GM18511 (cell line): ENCODE measurements around the gene LOXHD1.

Source experiments
- ATAC-seq: cut with Tn5 transposase; IDR thresholded peaks from one replicate; pipeline ENCODE4 v1.9.1; 2021; ENCODE audit warnings: mild to moderate bottlenecking, moderate library complexity; ENCODE audit not compliant: unreplicated experiment

LOXHD1 gene

DNA sequence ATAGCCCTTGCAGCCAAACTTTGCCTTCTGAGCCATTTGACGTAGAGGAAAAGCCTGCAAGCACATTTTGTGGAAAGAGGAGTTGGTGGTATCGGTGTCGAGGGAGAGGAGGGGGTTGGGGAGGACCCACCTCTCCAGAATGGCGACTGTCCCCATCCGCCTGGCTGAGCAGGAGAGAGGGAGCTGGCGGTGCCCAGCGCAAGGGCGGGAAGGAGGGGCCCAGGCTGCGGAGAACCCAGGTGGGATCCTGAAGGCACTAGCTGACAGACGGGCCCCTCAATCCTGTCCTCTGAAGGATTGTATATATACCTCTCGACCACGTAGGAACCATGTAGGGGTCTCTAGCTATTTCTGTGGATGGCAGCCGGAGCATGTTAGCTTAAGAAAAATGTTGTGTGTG lies 200.3 kb downstream of the LOXHD1 start:
- no peak for ATAC-seq

DNA sequence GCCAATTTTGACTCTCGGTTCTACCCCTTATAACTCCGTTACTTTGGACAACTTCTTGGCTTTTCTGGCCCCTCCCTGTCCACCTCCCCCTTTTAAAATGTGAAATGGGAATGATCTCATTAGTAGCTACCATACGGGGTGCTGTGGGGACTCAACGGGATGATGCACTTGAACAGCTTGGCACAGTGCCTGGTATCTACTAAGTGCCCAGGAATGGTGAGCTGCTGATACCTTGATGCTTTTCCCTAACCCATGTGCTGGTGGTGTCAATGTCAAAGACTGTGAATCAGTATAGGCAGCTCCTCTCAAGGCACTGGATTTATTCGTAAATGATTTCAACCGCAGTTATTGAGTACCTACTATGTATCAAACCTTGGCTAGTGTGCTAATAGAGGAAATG lies 204.2 kb downstream of the LOXHD1 start:
- no peak for ATAC-seq

DNA sequence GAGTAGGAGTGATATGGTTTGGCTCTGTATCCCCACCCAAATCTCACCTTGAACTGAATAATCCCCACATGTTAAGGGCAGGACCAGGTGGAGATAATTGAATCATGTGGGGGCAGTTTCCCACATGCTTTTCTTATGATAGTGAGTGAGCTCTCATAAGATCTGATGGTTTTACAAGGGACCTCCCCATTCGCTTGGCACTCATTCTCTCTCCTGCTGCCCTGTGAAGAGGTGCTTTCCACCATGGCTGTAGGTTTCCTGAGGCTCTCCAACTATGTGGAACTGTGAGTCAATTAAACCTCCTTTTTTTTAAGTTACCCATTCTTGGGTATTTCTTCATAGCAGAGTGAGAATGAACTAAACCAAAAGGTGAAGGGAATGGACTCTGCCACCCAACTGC lies 207.5 kb downstream of the LOXHD1 start:
- no peak for ATAC-seq

DNA sequence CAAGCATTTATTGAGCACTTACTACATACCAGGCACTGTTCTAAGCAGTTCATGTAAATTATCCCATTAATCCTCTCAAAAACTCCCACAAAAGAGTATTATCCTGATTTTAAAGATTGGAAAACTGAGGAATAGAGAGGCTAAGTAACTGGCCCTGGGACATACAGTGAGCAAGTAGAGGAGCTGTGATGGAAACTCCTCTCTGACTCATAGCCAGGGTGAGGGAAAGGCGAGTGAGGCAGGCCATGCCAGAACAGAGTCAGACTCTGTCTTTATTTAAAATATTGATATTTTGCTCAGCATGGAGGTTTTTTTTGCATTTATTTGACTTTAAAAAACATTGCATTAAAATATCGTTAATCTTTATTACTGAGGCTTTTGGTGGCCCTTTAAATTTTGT lies 208.0 kb downstream of the LOXHD1 start:
- no peak for ATAC-seq

DNA sequence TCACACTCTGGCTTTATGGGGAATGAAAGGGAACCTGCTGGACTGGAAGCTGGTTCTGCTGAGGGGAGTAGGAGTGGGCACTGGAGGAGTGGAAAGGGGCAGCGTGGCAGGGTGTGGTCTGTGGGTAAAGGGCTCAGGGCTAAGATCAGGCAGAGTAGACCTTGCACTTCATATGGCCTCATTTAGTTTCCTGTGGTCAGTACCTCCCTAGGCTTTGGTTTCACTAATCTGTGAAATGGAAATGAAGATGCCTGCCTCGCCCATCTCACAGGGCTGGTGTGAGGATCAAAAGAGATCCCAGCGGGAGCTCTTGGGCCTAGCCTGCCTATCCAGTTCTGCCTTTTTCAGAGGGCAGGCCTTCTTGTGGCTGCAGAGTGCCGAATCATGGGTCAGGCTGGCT lies 208.7 kb downstream of the LOXHD1 start:
- ATAC-seq = no peak

DNA sequence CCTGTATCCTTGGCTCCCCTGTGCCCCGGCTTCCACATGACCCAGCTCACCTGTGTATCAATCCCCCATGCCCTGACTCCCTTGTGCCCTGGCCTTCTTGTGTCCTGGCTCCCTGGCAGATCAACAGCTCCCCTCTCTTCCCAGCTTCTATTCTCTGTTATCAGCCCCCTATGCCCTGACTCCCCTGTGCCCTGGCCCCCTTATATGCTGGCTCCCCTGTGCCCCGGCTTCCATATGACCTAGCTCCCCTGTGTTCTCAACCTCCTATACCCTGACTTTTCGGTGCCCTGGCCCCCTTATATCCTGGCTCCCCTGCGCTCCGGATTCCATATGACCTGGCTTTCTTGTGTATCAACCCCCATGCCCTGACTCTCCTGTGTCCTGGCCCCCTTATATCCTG lies 209.2 kb downstream of the LOXHD1 start:
- ATAC-seq = no peak

DNA sequence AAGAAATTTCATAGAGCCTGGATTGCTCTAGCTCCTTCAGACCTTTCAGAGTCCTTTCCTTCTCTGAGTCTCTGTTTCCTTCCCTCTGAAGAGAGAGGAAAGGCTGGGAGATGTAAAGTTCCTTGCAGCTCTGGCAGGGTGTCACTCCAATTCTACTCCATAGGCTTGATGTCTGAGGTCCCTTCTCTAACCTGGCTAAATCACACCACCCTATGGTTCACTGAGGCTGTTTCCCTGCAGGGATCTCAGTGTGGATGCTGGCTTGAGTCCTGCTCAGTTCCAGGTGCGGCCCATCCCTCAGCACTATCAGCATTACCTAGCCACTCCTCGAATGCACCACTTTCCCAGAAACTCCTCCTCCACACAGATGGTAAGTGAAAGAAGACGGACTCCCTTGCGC lies 209.7 kb downstream of the LOXHD1 start:
- no peak for ATAC-seq

DNA sequence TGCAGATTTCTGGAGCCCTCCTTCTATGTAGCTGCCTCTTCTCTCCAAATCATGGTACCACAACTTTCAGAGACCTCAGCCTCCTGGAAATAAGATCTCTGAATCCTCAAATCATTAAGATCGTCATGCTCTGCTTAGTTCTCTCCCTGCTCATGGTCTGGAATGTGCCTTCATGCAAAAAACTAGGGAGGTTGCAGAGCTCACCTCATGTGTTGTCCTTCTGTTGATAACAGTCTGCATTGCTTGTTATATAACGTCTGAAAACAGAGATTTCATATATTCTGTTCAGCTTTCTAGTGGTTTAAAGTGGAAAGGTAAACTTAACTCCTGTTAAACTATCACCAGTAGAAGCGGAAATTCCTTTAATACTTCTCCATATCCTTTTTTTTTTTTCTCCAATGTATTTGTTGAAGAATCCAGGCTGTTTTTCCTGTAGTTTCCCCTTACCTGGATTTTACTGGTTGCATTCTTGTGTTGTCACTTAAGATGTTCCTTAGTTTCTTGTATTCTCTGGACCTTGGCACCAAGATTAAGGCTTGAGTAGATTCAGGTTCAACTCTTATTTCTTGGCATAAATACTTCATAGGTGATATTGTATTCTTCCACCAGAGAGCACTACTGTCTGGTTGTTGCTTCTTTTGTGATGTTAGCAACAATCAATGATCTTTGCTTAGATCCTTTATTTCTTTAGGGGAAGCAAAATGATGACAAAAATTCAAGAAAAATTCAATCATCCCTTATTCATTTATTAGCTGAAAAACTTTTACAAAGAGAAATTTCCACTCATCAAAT lies 211.3 kb downstream of the LOXHD1 start:
- ATAC-seq = no peak

DNA sequence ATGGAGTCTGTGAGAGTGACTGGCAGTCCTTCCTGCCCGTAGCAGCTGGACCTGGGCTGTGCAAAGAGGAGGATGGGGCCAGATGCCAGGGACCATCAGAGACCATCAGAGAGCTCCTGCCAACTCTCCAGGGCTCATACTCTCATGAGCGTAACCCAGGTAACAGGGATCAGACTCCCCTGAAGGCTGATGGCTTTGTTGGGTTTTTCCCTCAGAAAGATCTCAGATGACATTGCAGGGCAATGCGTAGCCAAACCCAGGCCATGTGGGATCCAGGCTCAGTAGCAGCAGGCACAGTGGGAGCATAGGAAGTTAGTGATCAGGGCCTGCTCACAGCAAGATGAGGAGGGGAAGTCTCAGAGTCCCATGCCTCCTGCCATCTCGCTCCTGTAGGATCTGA lies 218.0 kb downstream of the LOXHD1 start:
- ATAC-seq = no peak

DNA sequence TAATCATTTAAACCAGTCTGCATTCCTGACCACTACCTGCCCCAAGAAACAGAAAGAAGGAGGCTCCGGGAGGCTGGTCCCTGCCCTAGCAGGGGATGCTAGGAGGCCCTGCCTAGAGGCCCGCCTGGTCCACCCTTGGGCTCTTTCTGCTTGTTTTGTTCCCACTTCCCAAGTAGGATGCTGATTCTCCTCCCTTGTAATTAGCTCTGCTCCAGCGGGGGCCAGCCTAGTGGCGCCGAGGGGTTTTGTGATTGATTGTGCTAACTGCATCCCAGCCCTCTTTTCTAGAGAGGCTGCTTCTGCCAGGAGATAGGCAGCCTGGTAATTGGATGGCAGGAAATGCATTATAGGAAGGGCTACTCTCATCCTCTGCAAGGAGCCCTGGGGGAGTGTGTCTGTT lies 220.0 kb downstream of the LOXHD1 start:
- no peak for ATAC-seq

DNA sequence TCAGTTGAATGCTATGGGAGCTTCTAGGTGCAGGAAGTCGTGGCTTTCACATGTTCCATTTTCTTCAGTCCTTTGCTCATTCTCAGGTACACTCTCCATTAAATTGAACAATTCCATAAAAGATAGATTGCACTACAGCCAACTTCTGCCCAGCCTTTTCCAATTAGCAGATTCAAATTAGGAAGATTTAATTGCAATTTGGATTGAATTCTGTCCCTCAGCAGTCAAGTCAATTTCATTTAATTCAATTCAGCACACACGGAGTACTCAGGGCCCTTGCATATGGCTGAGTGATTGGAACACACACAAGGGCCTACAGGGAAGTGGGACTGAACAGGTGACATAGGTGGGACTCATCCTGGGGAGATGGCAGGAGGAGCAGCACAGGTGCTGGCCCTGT lies 220.4 kb downstream of the LOXHD1 start:
- ATAC-seq = no peak

DNA sequence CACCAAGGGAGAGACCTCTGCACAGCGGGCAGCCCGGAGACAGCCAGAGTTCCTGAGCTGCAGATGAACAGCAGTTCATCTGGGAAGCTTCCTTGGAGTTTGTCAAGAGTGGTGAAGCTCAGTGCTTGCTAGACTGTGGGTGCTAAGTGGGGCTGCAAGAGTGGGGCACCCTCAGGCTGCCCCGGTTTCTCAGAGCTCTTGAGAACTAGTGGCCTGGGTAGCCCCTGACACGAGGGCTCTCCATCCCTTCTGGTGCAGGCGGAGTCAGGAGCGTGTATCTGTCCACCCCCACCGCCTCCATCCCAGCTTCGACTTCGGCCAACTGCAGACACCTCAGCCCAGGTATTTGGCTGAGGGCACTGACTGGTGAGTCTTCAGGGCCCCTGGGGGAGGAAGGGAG lies 222.0 kb downstream of the LOXHD1 start:
- no peak for ATAC-seq

DNA sequence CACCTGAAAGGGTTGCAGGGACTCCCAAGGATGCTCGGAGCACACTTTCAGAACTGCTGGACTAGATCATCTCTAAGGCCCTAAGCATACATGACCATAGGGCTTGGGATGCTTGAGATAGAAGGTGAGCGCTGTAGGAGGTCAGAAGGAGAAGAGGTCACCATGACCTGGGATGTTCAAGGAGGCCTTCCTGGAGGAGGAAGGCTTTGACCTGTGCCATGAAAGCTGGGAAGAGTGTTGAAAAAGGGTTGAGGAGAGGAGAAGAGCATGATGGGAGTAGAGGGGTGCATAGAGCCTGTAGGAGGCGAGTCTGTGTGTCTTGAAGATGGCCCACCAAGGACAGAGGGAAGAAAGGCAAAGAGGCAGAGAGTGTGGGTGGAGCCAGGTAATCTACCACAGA lies 222.4 kb downstream of the LOXHD1 start:
- ATAC-seq = no peak

DNA sequence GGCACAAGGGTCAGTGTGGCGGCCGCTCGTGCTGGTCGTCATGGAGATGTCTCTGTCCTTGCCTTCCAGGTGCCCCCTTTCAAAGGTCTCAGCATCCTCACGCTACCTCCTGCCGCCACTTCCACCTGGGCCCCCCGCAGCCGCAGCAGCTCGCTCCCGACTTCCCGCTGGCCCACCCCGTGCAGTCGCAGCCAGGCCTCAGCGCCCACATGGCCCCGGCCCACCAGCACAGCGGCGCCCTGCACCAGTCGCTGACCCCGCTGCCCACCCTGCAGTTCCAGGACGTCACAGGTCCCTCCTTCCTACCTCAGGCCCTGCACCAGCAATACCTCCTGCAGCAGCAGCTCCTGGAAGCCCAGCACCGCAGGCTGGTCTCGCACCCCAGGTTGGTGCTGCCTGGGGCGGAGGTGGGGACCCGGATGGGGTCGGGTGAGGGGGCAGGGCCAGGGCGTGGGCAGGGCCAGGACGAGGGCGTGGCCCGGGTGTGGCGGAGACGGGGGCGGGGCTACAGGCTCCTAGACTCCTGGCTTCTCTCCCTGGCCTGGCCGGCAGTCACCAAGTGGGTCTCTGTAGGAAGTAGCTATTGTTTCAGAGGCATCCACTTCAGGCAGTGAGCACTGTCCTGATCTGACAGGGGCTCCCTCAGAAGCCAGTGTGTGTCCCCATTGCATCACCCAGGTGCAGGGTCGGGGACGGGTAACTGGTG lies 223.7 kb downstream of the LOXHD1 start:
- ATAC-seq = no peak

DNA sequence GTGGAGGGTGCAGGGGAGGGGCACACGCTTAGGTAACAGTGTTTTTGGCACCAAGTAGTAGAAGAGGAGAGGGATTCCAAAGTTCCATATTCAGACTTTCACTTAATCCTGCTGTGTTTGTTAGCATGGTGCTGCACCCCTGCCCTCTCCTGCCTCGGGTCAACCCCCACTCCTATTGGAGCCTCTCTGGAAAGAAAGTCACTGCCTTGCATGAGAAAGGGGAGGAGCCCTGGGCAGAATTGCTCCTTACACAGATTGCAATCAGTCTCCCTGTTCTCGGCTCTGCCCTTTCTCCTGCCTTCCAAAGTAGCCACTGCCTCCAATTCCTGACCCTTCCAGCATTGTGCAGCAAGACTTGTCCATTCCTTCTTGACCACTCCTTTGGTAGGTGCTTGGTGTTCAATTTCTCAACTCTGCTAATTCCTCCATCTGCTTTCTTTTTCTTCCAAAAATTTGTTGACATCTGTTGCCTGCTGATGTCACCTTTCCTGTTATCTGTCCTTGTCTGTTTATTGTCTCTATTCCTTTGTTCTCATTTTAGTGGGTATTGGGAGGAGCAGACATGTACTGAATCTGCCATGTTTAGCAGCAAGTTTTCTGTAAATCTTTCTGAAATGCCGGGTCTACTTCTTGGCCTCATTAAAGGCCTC lies 225.4 kb downstream of the LOXHD1 start:
- no peak for ATAC-seq

DNA sequence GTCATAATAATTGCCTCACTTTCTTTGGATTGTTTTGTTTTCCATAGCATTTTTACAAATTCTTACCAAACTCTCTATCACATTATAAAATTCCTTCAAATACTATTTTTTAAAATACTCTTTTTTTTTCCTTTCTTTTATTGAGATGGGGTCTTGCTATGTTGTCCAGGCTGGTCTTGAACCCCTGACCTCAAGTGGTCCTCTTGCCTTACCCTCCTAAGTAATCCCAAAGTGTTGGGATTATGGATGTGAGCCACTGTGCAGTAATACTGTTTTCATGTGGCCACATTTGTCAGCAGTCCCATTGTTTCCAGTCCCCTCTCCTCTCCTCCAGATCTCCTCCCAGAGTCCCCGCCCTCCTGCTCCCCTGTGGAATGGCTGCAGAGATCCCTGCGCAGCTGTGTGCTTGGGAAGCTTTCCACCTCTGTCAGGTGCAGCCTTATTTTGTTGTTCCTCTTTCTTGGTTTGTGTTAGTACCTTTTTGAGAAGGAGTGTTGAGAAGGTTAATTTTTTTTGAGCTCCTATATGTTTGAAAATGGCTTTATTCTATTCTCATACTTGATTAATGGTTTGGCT lies 227.3 kb downstream of the LOXHD1 start:
- ATAC-seq = no peak

DNA sequence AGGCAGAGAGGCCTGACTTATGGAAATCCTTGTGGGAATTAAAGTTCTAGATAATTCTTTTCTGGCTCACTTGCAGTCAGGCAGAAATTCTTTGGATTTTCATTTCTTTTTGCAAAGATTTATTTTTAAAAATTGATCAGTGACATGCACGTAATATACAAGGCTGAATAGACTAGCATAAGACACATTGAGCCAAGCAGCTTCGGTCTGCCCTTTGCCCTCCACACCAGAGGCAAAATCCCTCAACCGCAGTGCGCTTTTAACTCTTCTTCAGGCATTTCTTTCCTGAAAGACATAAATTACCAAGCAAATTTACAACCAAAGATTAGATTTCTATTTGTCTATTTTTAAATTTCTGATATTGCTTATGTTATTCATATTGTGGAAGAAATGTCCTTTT lies 227.9 kb downstream of the LOXHD1 start:
- ATAC-seq = no peak

DNA sequence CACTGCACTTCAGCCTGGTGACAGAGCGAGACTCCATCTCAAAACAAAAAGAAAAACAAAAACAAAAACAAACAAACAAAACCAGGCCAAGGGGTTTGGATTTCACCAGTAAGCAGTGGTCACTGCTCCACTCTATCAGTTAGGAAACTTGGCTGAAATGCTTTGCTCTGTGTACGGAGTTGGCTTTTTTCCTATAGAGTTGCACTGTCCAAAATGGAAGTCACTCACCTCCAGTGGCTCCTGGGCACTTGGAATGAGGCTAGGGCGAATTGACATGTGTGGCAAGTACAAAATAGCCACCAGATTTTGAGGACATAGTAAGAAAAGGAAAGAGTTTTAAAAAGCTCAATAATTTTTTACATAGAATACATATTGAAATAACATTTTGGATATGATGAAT lies 228.7 kb downstream of the LOXHD1 start:
- ATAC-seq = no peak

DNA sequence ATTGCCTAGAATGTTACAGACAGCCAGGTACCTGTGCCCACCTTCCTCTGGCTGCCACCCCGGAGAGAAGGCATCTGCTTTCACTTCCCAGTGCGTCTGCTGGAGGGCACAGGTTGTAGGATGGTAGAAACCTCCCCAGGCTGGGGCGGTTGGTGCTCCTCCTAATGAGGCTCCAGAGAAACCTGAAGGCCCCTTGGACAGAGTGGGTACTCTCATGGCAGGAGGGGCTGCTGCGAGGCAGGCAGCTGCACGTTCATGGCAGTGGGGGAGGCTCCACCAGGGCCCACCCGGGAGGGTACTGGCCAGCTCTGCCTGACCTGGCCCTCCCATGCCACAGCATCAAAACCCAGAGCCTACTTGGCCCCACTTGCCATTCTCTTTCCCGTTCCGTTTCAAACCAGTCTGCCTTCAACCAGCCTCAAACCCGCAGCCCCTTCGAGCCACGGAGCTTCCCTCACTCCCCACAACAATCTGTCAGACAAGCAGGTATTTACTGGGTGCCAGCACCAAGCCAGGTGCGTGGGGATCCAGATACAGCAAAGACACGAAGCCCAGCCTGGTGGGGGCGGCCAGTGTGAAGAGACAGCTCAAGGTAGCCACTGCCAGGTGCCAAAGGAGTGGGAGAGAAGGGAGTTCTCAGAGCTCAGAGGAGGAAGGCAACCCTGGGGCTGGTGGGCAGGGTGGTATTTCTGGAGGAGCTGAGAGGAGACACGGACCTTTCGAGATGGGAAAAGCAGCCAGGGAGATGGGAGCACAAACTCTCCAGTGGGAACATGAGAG lies 229.6 kb downstream of the LOXHD1 start:
- ATAC-seq = no peak
